NOMO-1 (cell line): ENCODE data around the gene NAIF1.

Experiments used
- DNase-seq, 2 experiments: peaks; one replicate each; lab custom pipeline; 2025; ENCODE audit not compliant: unreplicated experiment in 2 of 2; lab: John Stamatoyannopoulos, UW

The NAIF1 gene

GRCh38 chr9:128102861-128103588, 35.9 kb upstream of the NAIF1 start:
- no peak for DNase-seq

GRCh38 chr9:128102196-128102595, 35.1 kb upstream of the NAIF1 start:
- DNase-seq, result no peak

- no peak for DNase-seq
Observed at GRCh38 chr9:128101690-128102089, 34.6 kb upstream of the NAIF1 start.

GRCh38 chr9:128101231-128101661, 34.1 kb upstream of the NAIF1 start:
- no peak for DNase-seq

- DNase-seq, result no peak
Observed at GRCh38 chr9:128100581-128100980, 33.5 kb upstream of the NAIF1 start.

GRCh38 chr9:128099932-128100491, 32.9 kb upstream of the NAIF1 start:
- DNase-seq, result no peak

GRCh38 chr9:128099231-128099931, 32.3 kb upstream of the NAIF1 start:
- no peak for DNase-seq

GRCh38 chr9:128098297-128099230, 31.4 kb upstream of the NAIF1 start:
- peak; percentile 89 to 91 for DNase-seq

GRCh38 chr9:128097543-128098296, 30.6 kb upstream of the NAIF1 start:
- no peak for DNase-seq

- no peak for DNase-seq
Observed at GRCh38 chr9:128096616-128097536, 29.8 kb upstream of the NAIF1 start.

- no peak for DNase-seq
Observed at GRCh38 chr9:128094950-128095544, 27.9 kb upstream of the NAIF1 start.

GRCh38 chr9:128094166-128094949, 27.2 kb upstream of the NAIF1 start:
- peak; percentile 95 to 97 for DNase-seq

- no peak for DNase-seq
Observed at GRCh38 chr9:128093011-128093410, 25.9 kb upstream of the NAIF1 start.

- DNase-seq, result no peak
Observed at GRCh38 chr9:128092199-128092977, 25.3 kb upstream of the NAIF1 start.

GRCh38 chr9:128091571-128091970, 24.5 kb upstream of the NAIF1 start:
- DNase-seq, result no peak

- no peak for DNase-seq
Observed at GRCh38 chr9:128091144-128091543, 24.0 kb upstream of the NAIF1 start.

- no peak for DNase-seq
Observed at GRCh38 chr9:128089299-128089698, 22.2 kb upstream of the NAIF1 start.
